SU-DHL-6 (cell line): Measurements from ENCODE around the gene FGF9.

Experiments
- CTCF ChIP-seq: fragments of 200-600 bp; sonication (generic); IDR thresholded peaks from one replicate; pipeline ENCODE4 v1.5.1; 2017; ENCODE audit warnings: antibody characterized with exemption, mild to moderate bottlenecking, low read length, moderate library complexity; ENCODE audit not compliant: insufficient read depth, poor library complexity, severe bottlenecking
- EZH2phosphoT487 ChIP-seq: fragments of 200-600 bp; sonication (generic), shearing (Covaris generic); conservative IDR thresholded peaks from 2 replicates; pipeline ENCODE4 v1.6.1; 2018; ENCODE audit warnings: mild to moderate bottlenecking, antibody characterized with exemption, low read length, moderate library complexity, mixed read lengths

GRCh38 chr13:21742096-21742495 is 71.2 kb downstream of the FGF9 start:
- no peak for TF ChIP-seq EZH2phosphoT487
- no peak for TF ChIP-seq CTCF
